Astrocyte (in vitro differentiated cells and primary cell): ENCODE data around the gene C1QC.

ENCODE experiments used
- CTCF ChIP-seq: IDR thresholded peaks from 2 replicates; pipeline ENCODE4 v1.5.1; 2011; ENCODE audit warnings: low read depth, mild to moderate bottlenecking, inconsistent platforms, low read length, moderate library complexity; ENCODE audit not compliant: insufficient read depth
- EZH2 ChIP-seq: IDR thresholded peaks from 2 replicates; pipeline ENCODE4 v1.6.1; 2012; ENCODE audit warnings: mild to moderate bottlenecking, low read length, inconsistent platforms; ENCODE audit not compliant: insufficient read depth

- TF ChIP-seq CTCF (no peak), EZH2 (no peak)
These were observed 34.8 kb downstream of the C1QC start for GRCh38 chr1:22677931-22678896.
